Colonic mucosa (tissue), 4 donors: ENCODE results near the gene MLYCD. TPM values are rescaled to one million over a fixed set of nuclear protein-coding genes. Genes with fewer than 3 reads are reported as not detected.

Source experiments
- DNase-seq: peaks from one replicate; pipeline ENCODE4 v3.0.0-alpha.2; 2020
- H3K27ac ChIP-seq: fragments of 200-600 bp; one replicate; pipeline ENCODE4 v1.8.0; 2021
- H3K27me3 ChIP-seq: fragments of 200-600 bp; one replicate; pipeline ENCODE4 v1.8.0; 2021
- H3K36me3 ChIP-seq: fragments of 200-600 bp; one replicate; pipeline ENCODE4 v1.8.0; 2021
- H3K4me1 ChIP-seq: fragments of 200-600 bp; one replicate; pipeline ENCODE4 v1.8.0; 2021; ENCODE audit warnings: mild to moderate bottlenecking
- H3K4me3 ChIP-seq: fragments of 200-600 bp; one replicate; pipeline ENCODE4 v1.8.0; 2021
- H3K9ac ChIP-seq, 2 donors: one replicate each; pipeline ENCODE4 v1.7.0; 2013; ENCODE audit warnings: control low read depth in 2 of 2, low read depth in 2 of 2, low read length in 2 of 2
- H3K9me3 ChIP-seq: fragments of 200-600 bp; one replicate; pipeline ENCODE4 v1.8.0; 2021
- intact Hi-C: fragments of 100-400 bp; cut with DNase I; formaldehyde crosslinking; loops from one replicate; pipeline ENCODE4 v1.14.1; 2022
- total RNA-seq, 2 donors: library from RNA; stranded (reverse); fragmentation: NEBNext Ultra II Directional in 1 of 2; extraction: Animal tissue kit (Norgen Biotek cat#: 25700) in 1 of 2; gene quantifications; one replicate each; pipeline ENCODE4 v1.2.1, GENCODE V29; 2021
- TF ChIP-seq, protein P1 (sequence below): fragments of 200-600 bp; IDR thresholded peaks from one replicate; pipeline ENCODE4 v1.8.0; 2022; ENCODE audit warnings: antibody characterized with exemption, mild to moderate bottlenecking
- donor health status: healthy.
- donor health status: DM: no; HTN: no; CAD: no.
- donor health status: DM: no; HTN: no; CAD: no.

Gene MLYCD
- total RNA-seq, 2 donors from 2014 or later: 5.5 to 10.6 TPM

DNA sequence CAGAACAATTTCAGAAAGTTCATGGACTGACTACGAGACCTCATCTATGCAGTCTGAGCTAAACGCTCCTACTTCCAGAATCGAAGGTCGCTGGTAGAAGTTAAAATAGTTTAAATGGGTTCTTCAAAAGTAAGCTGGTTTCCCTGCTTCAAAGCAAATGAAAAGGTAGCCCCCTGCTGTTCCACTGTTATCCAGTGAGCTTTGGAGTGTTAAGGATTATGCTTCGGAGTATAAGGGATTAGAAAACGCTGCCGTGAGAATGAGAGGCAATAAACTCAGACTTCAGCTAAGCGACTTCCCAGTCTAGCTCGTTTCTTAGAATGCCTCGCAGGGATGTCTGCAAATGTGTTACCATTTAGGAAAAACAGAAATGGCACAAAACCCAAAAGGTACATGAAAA lies 12.4 kb downstream of the MLYCD start:
- no peak for DNase-seq

DNA sequence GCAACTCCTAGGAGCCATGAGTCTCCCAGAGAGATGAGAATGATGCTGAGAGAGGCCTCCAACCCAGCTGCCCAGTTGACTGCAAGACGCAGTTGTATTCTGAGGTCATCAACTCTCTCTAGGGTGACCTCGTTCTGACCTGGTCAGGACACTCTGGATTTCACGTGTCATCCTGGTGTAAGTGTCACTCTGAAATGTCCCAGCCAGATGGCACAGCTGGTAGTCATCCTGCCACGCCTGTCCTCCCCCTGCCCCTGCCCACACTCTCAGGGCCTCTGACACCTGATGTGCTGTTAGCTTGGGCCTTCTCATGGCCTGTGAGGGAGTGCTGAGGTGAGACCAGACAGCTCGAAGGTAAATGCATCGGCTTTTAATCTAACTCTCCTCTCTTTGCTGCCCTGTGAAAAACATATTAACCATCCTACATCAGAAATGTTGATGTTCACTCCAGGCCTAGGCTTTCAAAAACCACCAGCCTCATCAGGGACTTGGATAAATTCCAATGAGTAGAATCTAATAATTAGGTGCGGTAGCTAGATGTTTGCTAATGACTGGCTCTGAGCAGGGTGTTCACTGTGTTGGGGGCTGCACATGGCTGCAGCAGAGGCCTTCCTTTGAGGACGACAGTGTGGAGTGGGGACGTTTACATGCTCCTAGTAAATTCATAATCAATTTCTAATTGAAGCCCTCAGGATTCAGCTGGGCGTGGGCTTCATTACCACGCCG lies 13.8 kb downstream of the MLYCD start:
- Histone ChIP-seq H3K36me3 (peaks cover 19% of the 10 kb centered on the region), H3K4me3 (no peak overlapping the region), H3K9ac (no peak overlapping the region), H3K9me3 (no peaks in the 10 kb centered on the region), H3K27me3 (no peaks in the 10 kb centered on the region), H3K27ac (no peak overlapping the region), H3K4me1 (no peaks in the 10 kb centered on the region)
- DNase-seq: no peak
- TF ChIP-seq, protein P1, sequence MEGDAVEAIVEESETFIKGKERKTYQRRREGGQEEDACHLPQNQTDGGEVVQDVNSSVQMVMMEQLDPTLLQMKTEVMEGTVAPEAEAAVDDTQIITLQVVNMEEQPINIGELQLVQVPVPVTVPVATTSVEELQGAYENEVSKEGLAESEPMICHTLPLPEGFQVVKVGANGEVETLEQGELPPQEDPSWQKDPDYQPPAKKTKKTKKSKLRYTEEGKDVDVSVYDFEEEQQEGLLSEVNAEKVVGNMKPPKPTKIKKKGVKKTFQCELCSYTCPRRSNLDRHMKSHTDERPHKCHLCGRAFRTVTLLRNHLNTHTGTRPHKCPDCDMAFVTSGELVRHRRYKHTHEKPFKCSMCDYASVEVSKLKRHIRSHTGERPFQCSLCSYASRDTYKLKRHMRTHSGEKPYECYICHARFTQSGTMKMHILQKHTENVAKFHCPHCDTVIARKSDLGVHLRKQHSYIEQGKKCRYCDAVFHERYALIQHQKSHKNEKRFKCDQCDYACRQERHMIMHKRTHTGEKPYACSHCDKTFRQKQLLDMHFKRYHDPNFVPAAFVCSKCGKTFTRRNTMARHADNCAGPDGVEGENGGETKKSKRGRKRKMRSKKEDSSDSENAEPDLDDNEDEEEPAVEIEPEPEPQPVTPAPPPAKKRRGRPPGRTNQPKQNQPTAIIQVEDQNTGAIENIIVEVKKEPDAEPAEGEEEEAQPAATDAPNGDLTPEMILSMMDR: no peak
- intact Hi-C loops: no loop called here

More for the DNA sequence above, 12.4 kb downstream of the MLYCD start:
- H3K27me3 ChIP-seq: no peaks in the 10 kb centered on the region
- no peak overlapping the region for H3K9ac ChIP-seq
- intact Hi-C loops: no loop called here
- TF ChIP-seq, protein P1: no peak
- no peak overlapping the region for H3K4me3 ChIP-seq
- no peaks in the 10 kb centered on the region for H3K9me3 ChIP-seq
- H3K27ac ChIP-seq: no peak overlapping the region
- peaks cover 16% of the 10 kb centered on the region for H3K36me3 ChIP-seq
- no peaks in the 10 kb centered on the region for H3K4me1 ChIP-seq

DNA sequence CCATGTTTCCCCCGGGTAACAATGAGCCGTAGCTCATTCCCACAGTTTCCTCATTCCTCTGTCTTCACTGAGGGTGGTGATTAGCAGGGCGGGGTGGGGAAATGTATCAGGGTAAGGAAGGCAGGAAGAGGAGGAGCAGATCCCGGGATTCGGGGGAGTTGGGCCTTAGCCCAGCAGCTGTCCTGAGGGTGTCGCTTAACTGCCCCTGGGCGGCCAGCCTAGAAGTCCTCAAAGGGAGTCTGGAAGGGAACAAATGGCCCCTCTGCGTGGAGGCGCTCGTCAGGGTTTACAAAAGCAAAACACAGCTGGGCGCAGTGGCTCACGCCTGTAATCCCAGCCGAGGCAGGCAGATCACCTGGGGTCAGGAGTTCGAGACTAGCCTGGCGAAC lies 14.3 kb downstream of the MLYCD start:
- no peaks in the 10 kb centered on the region for H3K9me3 ChIP-seq
- H3K27ac ChIP-seq: no peak overlapping the region
- intact Hi-C loops: no loop called here
- no peak for DNase-seq
- no peaks in the 10 kb centered on the region for H3K4me1 ChIP-seq
- no peaks in the 10 kb centered on the region for H3K27me3 ChIP-seq
- H3K4me3 ChIP-seq: no peak overlapping the region
- peaks cover 23% of the 10 kb centered on the region for H3K36me3 ChIP-seq
- no peak overlapping the region for H3K9ac ChIP-seq
- TF ChIP-seq, protein P1: no peak

DNA sequence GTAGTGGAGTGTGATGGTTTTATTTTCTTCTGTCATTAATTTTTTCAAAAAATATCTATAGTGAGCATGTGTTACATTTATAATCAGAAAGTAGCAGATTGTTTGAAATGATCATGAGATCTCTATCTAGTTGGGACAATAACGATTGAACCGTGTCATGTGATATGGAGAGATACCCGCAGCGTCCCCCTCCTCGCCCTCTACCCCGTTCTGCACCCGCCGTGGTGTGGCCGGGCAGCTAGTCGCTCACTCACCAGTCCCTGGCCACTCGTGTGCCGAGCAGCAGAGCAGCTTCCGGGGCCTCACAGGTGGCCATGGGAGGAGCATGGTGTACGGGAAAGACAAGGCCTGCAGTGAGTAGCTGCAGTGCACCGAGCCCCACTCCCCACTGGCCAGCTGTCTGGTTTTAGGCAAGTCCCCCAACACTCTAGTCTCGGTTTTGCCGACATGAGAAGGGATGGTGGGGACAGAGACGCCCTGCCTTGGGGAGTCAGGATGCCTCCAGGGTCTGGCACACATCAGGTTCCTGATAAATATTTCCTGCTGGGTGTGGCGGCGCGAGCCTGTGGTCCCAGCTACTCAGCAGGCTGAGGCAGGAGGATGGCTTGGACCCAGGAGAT lies 15.3 kb downstream of the MLYCD start:
- intact Hi-C loops: no loop called here
- TF ChIP-seq, protein P1: no peak
- H3K36me3 ChIP-seq: peaks cover 23% of the 10 kb centered on the region
- H3K4me3 ChIP-seq: no peak overlapping the region
- H3K27ac ChIP-seq: no peak overlapping the region
- no peaks in the 10 kb centered on the region for H3K27me3 ChIP-seq
- no peak overlapping the region for H3K9ac ChIP-seq
- no peak for DNase-seq
- no peaks in the 10 kb centered on the region for H3K9me3 ChIP-seq
- H3K4me1 ChIP-seq: no peaks in the 10 kb centered on the region

DNA sequence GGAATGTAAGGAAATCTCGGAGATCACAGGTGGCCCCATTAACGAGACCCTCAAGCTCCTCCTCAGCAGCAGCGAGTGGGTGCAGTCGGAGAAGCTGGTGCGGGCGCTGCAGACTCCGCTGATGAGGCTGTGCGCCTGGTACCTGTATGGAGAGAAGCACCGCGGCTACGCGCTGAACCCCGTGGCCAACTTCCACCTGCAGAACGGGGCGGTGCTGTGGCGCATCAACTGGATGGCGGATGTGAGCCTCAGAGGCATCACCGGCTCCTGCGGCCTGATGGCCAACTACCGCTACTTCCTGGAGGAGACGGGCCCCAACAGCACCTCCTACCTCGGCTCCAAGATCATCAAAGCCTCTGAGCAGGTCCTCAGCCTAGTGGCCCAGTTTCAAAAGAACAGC lies 16.2 kb downstream of the MLYCD start:
- Histone ChIP-seq H3K36me3 (peaks cover 23% of the 10 kb centered on the region), H3K9me3 (no peaks in the 10 kb centered on the region), H3K27me3 (no peaks in the 10 kb centered on the region), H3K4me3 (no peak overlapping the region), H3K27ac (no peak overlapping the region), H3K9ac (no peak overlapping the region), H3K4me1 (no peaks in the 10 kb centered on the region)
- TF ChIP-seq, protein P1: no peak
- no peak for DNase-seq
- intact Hi-C loops: no loop called here
